SK-N-SH treated with all-trans-retinoic acid at 6 μM for 48 hours (cell line): Measurements from ENCODE around the gene IFIT3.
"Not testable (repeated sequence)": the region's sequence is repeated elsewhere in the genome, so short reads cannot be mapped to it uniquely, and the experiment has no call there.

Experiments used
- ARNTL ChIP-seq: fragments of 450-650 bp; formaldehyde crosslinking; IDR thresholded peaks from 2 replicates; pipeline ENCODE4 v1.5.0; 2020; ENCODE audit warnings: low read depth, mild to moderate bottlenecking, moderate library complexity, borderline replicate concordance
- BACH2 ChIP-seq: fragments of 250-450 bp; sonication (Bioruptor Pico); IDR thresholded peaks from 2 replicates; pipeline ENCODE4 v1.9.0; 2021; ENCODE audit warnings: mild to moderate bottlenecking, borderline replicate concordance
- CREB5 ChIP-seq: fragments of 250-450 bp; sonication (Bioruptor Pico); IDR thresholded peaks from 2 replicates; pipeline ENCODE4 v1.5.1; 2020; ENCODE audit warnings: low read depth, mild to moderate bottlenecking, moderate library complexity
- OSR1 ChIP-seq: fragments of 250-450 bp; sonication (Bioruptor Pico); IDR thresholded peaks from 2 replicates; pipeline ENCODE4 v1.8.0; 2022; ENCODE audit warnings: moderate library complexity, mild to moderate bottlenecking, inconsistent platforms
- RARB ChIP-seq: fragments of 250-450 bp; sonication (Bioruptor Pico); IDR thresholded peaks from 2 replicates; pipeline ENCODE4 v1.8.0; 2021; ENCODE audit warnings: mild to moderate bottlenecking, moderate library complexity
- ZC3H10 ChIP-seq: fragments of 250-450 bp; sonication (Bioruptor Pico); IDR thresholded peaks from 2 replicates; pipeline ENCODE4 v1.5.1; 2021; ENCODE audit warnings: mild to moderate bottlenecking, moderate library complexity
- ZFP3 ChIP-seq: fragments of 250-450 bp; sonication (Bioruptor Pico); IDR thresholded peaks from 2 replicates; pipeline ENCODE4 v1.5.0; 2020; ENCODE audit warnings: mild to moderate bottlenecking, moderate library complexity

GRCh38 chr10:89318047-89318446 lies 9.8 kb upstream of the IFIT3 start:
- TF ChIP-seq OSR1 (CRISPR knock-in tag); RARB (CRISPR knock-in tag); ZC3H10 (CRISPR knock-in tag); ZFP3; ARNTL (CRISPR knock-in tag); BACH2; CREB5: not testable (repeated sequence)
